A549 (cell line): ENCODE data around the gene SPDYC.

ENCODE experiments used
- RAD21 ChIP-seq, 2 experiments: fragments of >200 bp in 1 of 2; sonication (Bioruptor Twin) in 1 of 2; formaldehyde crosslinking in 1 of 2; IDR thresholded peaks in 1 of 2; conservative IDR thresholded peaks in 1 of 2; 2 replicates in 1 of 2; 3 replicates in 1 of 2; pipeline ENCODE4 v1.6.1; 2012 to 2018; ENCODE audit warnings: inconsistent platforms in 1 of 2
- TF ChIP-seq, protein P1 (sequence below): fragments of >200 bp; sonication (Bioruptor Twin); formaldehyde crosslinking; IDR thresholded peaks from 3 replicates; pipeline ENCODE4 v1.5.1; 2016

DNA sequence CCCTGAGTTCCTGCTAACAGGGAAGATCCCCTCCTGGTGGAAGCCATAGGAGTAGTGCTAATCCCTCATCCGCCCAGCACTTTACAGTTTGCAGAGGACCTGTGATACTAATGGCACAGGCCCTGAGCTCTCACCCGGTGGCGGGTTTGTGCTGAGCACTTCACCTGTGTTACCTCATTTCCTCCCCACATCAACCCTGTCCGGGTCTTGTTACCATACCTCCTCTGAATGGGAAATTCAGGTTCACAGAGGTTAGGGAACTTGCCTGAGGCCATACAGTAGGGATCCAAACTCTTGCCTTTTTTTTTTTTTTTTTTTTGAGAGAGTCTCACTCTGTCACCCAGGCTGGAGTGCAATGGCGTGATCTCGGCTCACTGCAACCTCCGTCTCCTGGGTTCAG is 36.9 kb downstream of the SPDYC start:
- TF ChIP-seq, protein P1, sequence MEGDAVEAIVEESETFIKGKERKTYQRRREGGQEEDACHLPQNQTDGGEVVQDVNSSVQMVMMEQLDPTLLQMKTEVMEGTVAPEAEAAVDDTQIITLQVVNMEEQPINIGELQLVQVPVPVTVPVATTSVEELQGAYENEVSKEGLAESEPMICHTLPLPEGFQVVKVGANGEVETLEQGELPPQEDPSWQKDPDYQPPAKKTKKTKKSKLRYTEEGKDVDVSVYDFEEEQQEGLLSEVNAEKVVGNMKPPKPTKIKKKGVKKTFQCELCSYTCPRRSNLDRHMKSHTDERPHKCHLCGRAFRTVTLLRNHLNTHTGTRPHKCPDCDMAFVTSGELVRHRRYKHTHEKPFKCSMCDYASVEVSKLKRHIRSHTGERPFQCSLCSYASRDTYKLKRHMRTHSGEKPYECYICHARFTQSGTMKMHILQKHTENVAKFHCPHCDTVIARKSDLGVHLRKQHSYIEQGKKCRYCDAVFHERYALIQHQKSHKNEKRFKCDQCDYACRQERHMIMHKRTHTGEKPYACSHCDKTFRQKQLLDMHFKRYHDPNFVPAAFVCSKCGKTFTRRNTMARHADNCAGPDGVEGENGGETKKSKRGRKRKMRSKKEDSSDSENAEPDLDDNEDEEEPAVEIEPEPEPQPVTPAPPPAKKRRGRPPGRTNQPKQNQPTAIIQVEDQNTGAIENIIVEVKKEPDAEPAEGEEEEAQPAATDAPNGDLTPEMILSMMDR = no peak
- no peak for TF ChIP-seq RAD21 (conservative IDR thresholded peaks at IDR 0.05 in 1 of 2, IDR thresholded peaks at IDR 0.05 in 1 of 2)
